Chondrocyte (in vitro differentiated cells): ENCODE results near the gene ATP6V1D. TPM values are rescaled to one million over a fixed set of nuclear protein-coding genes. Genes with fewer than 3 reads are reported as not detected.

Experiments
- DNase-seq: peaks from one replicate; pipeline ENCODE4 v3.0.0; 2021; ENCODE audit warnings: mixed read lengths, low spot score
- H3K27ac Mint-ChIP-seq: one replicate; pipeline ENCODE4 v1.8.0; 2021; ENCODE audit warnings: mild to moderate bottlenecking, moderate library complexity, mixed read lengths; ENCODE audit not compliant: unreplicated experiment
- H3K27me3 Mint-ChIP-seq: 2 replicates; pipeline ENCODE4 v1.8.0; 2021; ENCODE audit warnings: low read depth, mixed read lengths
- H3K36me3 Mint-ChIP-seq: 2 replicates; pipeline ENCODE4 v1.8.0; 2021; ENCODE audit warnings: low read depth, mixed read lengths
- H3K4me1 Mint-ChIP-seq: 2 replicates; pipeline ENCODE4 v1.8.0; 2021; ENCODE audit warnings: low read depth, mild to moderate bottlenecking, mixed read lengths
- H3K4me3 Mint-ChIP-seq: one replicate; pipeline ENCODE4 v1.8.0; 2021; ENCODE audit warnings: mild to moderate bottlenecking, moderate library complexity, mixed read lengths; ENCODE audit not compliant: unreplicated experiment
- H3K9me3 Mint-ChIP-seq: 2 replicates; pipeline ENCODE4 v1.8.0; 2021; ENCODE audit warnings: low read depth, mixed read lengths
- total RNA-seq: library from RNA; stranded (reverse); gene quantifications from 3 replicates; pipeline ENCODE4 v1.2.1, GENCODE V29; 2021
- TF ChIP-seq, protein P1 (sequence below): fragments of 200-600 bp; sonication (generic); IDR thresholded peaks from 2 replicates; pipeline ENCODE4 v1.5.0; 2021; ENCODE audit warnings: antibody characterized with exemption, mild to moderate bottlenecking, moderate library complexity

Gene ATP6V1D
- total RNA-seq, 1 donor from 2014 or later = 77.8 TPM

GRCh38 chr14:67371247-67372148, 11.9 kb upstream of the ATP6V1D start:
- Mint-ChIP-seq H3K27me3 (no peaks in the 10 kb centered on the region), H3K27ac (no peak overlapping the region), H3K4me3 (no peak overlapping the region), H3K9me3 (no peaks in the 10 kb centered on the region), H3K4me1 (no peaks in the 10 kb centered on the region), H3K36me3 (peaks cover 25% of the 10 kb centered on the region)
- DNase-seq = no peak
- TF ChIP-seq, protein P1, sequence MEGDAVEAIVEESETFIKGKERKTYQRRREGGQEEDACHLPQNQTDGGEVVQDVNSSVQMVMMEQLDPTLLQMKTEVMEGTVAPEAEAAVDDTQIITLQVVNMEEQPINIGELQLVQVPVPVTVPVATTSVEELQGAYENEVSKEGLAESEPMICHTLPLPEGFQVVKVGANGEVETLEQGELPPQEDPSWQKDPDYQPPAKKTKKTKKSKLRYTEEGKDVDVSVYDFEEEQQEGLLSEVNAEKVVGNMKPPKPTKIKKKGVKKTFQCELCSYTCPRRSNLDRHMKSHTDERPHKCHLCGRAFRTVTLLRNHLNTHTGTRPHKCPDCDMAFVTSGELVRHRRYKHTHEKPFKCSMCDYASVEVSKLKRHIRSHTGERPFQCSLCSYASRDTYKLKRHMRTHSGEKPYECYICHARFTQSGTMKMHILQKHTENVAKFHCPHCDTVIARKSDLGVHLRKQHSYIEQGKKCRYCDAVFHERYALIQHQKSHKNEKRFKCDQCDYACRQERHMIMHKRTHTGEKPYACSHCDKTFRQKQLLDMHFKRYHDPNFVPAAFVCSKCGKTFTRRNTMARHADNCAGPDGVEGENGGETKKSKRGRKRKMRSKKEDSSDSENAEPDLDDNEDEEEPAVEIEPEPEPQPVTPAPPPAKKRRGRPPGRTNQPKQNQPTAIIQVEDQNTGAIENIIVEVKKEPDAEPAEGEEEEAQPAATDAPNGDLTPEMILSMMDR = no peak

GRCh38 chr14:67370830-67371229, 11.2 kb upstream of the ATP6V1D start:
- Mint-ChIP-seq H3K4me3 (no peak overlapping the region), H3K27ac (no peak overlapping the region), H3K27me3 (no peaks in the 10 kb centered on the region), H3K4me1 (no peaks in the 10 kb centered on the region), H3K9me3 (no peaks in the 10 kb centered on the region), H3K36me3 (peaks cover 25% of the 10 kb centered on the region)
- TF ChIP-seq, protein P1 = no peak
- no peak for DNase-seq

DNA sequence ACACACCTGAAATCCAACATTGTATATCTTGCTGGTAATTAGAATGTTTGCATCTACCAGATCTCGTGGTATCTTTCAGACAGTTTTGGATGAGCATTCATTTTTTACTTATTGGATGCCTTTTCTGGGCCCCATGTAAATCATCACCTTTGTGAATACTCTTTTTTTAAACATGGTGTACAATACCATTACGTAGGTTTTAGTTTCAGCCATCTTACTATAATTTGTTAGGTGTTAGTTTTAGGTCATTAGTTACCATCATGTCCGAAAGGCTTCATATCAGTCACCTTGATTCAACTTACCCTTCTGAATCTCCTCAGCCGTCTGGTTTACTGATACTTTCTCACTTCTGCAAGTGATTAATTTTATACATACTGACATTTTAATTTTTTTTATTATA, 5.9 kb upstream of the ATP6V1D start:
- no peaks in the 10 kb centered on the region for H3K9me3 Mint-ChIP-seq
- TF ChIP-seq, protein P1 = no peak
- DNase-seq = no peak
- H3K4me3 Mint-ChIP-seq = no peak overlapping the region
- no peaks in the 10 kb centered on the region for H3K27me3 Mint-ChIP-seq
- peaks cover 28% of the 10 kb centered on the region for H3K4me1 Mint-ChIP-seq
- no peak overlapping the region for H3K27ac Mint-ChIP-seq
- H3K36me3 Mint-ChIP-seq = peaks cover 20% of the 10 kb centered on the region

DNA sequence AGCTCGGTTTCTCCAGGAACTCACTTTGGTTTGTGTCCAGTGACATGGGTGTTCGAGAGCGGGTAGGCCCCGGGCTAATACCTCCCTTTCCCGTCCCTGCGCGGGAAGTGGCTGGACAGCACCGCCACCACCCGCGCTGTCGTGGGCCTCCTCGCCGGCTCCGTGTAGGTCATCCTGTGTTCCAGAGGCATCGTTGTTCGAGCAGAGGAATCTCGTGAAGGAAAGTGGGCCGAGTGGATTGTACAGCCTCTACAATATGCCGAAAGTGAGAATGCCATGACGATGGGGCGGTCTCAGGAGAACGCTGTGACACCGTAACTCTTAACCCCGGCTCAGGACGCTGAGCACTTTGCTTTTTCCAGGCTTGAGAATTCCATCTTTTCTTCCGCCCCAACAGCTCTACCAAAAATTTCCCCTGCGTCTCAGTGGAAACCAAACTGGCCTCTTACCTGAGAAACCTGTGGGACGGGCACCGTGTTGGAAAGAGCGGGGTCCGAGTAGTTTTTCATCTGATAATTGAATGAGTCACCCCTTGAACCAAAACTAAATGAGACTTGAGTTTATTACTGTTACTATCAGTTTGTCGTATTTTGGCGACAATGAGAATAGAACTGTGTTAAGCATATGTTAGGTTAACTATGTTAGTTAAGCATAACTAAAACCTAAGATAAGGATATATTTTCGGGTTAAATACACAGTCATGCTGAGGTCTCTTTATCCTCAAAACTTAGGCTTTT, 1.0 kb upstream of the ATP6V1D start:
- Mint-ChIP-seq H3K4me1 (peaks cover 62% of the 10 kb centered on the region), H3K27ac (peak overlapping the region; percentile 100), H3K4me3 (peak overlapping the region; percentile 97), H3K9me3 (no peaks in the 10 kb centered on the region), H3K27me3 (no peaks in the 10 kb centered on the region), H3K36me3 (peaks cover 3% of the 10 kb centered on the region)
- DNase-seq = no peak
- TF ChIP-seq, protein P1 = no peak
